ENCODE measurements around the gene REC8.

The REC8 gene

DNA sequence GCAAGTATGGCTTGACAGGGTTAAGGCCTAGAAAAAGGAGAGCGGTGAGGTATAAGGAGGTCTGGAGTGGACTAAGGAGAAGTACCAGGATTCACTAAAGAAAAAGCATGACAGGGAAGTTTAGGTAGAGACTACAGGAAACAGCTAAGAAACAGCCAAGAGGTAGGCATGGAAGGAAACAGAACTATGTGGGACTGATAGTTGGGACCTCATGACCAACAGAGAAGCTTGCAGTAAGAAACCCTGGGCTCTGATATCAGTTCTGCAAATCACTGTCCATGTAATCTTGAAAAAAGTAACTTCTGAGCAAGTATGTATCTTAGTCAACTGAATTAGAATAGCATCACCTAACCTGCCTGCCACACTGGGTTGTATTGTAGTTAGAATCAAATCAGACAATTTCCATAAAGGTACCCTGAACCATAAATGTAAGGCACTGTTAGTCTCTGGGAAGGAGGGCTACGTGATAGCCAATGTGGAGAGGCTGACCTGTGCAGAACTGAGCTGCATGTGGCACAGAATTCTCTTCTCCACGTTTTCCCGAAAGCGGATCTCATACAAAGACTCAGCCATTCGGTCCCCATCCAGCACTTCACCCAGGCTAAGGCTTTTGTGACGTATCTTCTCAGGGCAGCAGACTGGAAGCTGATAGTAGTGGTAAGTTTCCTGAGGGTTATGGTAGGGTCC lies 22.4 kb downstream of the REC8 start:
- Histone ChIP-seq H3K27ac (ENCODE audit: low read depth, low read length) (no peak overlapping the region), H2AFZ (ENCODE audit: low read depth, low read length, severe bottlenecking) (no peak overlapping the region), H3K9me3 (ENCODE audit: insufficient read depth, low read length) (no peaks in the 10 kb centered on the region), H3K4me3 (ENCODE audit: insufficient read depth, low read length, poor library complexity, severe bottlenecking) (peak overlapping the region; percentile 66), H3K27me3 (ENCODE audit: low read length) (no peaks in the 10 kb centered on the region), H3K9me2 (replicated peaks; ENCODE audit: insufficient read depth, low read length) (no peaks in the 10 kb centered on the region), H3K36me3 (ENCODE audit: low read length) (no peaks in the 10 kb centered on the region), H4K20me1 (ENCODE audit: low read depth, low read length) (no peaks in the 10 kb centered on the region), H3K4me2 (ENCODE audit: low read depth, low read length, poor library complexity, severe bottlenecking) (peak overlapping the region; percentile 74), H3K9ac (ENCODE audit: low read length) (no peak overlapping the region; the same call in 1 of the 2 replicates), H3F3A (ENCODE audit: insufficient read depth) (peaks cover 32% of the 10 kb centered on the region), H3K79me2 (ENCODE audit: insufficient read depth, low read length) (peaks cover 18% of the 10 kb centered on the region; the same call in 1 of the 2 replicates)
- no peak for TF ChIP-seq EZH2phosphoT487 (conservative IDR thresholded peaks at IDR 0.05; ENCODE audit: low read length)
- TF ChIP-seq, protein P1, sequence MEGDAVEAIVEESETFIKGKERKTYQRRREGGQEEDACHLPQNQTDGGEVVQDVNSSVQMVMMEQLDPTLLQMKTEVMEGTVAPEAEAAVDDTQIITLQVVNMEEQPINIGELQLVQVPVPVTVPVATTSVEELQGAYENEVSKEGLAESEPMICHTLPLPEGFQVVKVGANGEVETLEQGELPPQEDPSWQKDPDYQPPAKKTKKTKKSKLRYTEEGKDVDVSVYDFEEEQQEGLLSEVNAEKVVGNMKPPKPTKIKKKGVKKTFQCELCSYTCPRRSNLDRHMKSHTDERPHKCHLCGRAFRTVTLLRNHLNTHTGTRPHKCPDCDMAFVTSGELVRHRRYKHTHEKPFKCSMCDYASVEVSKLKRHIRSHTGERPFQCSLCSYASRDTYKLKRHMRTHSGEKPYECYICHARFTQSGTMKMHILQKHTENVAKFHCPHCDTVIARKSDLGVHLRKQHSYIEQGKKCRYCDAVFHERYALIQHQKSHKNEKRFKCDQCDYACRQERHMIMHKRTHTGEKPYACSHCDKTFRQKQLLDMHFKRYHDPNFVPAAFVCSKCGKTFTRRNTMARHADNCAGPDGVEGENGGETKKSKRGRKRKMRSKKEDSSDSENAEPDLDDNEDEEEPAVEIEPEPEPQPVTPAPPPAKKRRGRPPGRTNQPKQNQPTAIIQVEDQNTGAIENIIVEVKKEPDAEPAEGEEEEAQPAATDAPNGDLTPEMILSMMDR (IDR thresholded peaks at IDR 0.05; ENCODE audit: insufficient read depth, low read length, poor library complexity, severe bottlenecking), result no peak

DNA sequence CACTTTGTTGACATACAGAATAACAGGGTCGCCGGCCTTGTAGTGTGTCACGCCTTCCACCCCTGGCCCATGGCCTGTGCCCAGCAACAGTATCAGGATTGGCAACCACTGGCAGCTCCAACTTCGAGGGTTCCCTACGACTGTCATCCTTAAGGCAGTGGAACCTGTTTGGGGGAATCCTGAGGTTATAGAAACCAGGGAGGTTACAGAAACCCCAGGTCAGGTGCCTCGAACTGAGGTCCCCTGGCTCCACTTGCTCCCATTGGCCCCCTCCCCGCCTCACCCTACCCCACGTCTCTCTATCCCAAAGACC lies 22.9 kb downstream of the REC8 start:
- peaks cover 18% of the 10 kb centered on the region; the same call in 1 of the 2 replicates for H3K79me2 ChIP-seq (ENCODE audit: insufficient read depth, low read length)
- peak overlapping the region; percentile 63 for H3K9ac ChIP-seq (ENCODE audit: low read length)
- peaks cover 27% of the 10 kb centered on the region for H3F3A ChIP-seq (ENCODE audit: insufficient read depth)
- peak overlapping the region; percentile 74 for H3K4me2 ChIP-seq (ENCODE audit: low read depth, low read length, poor library complexity, severe bottlenecking)
- H4K20me1 ChIP-seq (ENCODE audit: low read depth, low read length), result no peaks in the 10 kb centered on the region
- H3K4me3 ChIP-seq (ENCODE audit: insufficient read depth, low read length, poor library complexity, severe bottlenecking), result peak overlapping the region; percentile 66
- peak overlapping the region; percentile 83 for H3K27ac ChIP-seq (ENCODE audit: low read depth, low read length)
- H3K27me3 ChIP-seq (ENCODE audit: low read length), result no peaks in the 10 kb centered on the region
- no peaks in the 10 kb centered on the region for H3K9me3 ChIP-seq (ENCODE audit: insufficient read depth, low read length)
- TF ChIP-seq EZH2phosphoT487 (conservative IDR thresholded peaks at IDR 0.05; ENCODE audit: low read length), result no peak
- TF ChIP-seq, protein P1 (IDR thresholded peaks at IDR 0.05; ENCODE audit: insufficient read depth, low read length, poor library complexity, severe bottlenecking), result no peak
- no peaks in the 10 kb centered on the region for H3K36me3 ChIP-seq (ENCODE audit: low read length)
- H2AFZ ChIP-seq (ENCODE audit: low read depth, low read length, severe bottlenecking), result peak overlapping the region; percentile 72
- H3K9me2 ChIP-seq (replicated peaks; ENCODE audit: insufficient read depth, low read length), result no peaks in the 10 kb centered on the region

DNA sequence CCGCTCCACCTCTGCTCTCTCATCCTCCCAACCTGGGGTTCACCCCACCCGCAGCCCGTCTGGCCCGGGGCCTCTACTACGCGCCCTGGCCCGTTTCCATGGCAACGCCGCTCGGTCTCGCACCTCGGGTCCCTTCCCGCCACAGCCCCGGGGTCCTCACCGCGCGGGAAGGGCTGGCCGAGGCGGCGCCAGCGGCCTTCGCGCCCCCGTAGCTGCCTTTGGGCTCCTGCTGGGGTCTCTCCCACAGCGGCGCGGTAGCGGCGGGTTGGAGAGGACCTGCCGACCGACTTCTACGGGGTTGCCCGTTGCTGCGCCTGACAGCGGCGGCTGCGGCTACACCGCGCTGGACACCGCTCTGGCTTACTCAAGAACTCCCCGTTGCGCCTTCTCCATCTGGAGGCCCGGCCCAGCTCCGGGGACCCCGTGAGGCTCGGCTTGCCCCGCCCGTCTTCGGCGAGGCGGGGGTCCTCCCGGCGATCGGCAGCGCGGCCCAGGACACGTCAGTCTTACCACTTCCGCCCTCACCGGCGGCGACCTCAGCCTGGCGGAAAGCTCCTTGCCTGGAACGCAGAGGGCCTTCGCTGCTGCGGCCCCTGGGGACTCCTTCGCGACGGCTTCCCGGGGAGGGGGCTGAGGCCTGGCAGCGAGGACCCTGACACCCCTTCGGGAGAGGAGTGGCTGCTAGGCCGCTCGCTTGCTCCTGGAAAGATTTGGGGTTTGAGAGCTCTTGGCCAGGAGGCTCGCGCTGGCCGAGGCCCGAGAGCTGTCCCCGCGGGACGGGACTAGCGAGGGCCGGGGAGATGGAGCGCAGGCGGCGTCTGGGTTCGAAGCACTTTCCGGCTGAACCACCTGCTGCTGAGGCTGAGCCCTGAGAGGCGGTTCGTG lies 23.5 kb downstream of the REC8 start, which contains the start of gene TM9SF1:
Gene TM9SF1, minus strand, starts transcription at position 256 of the 885 bp plus-strand sequence. CDS start 422 bp downstream, outside the sequence.
- Histone ChIP-seq H3K79me2 (ENCODE audit: insufficient read depth, low read length) (peaks cover 18% of the 10 kb centered on the region; the same call in 1 of the 2 replicates), H3K27ac (ENCODE audit: low read depth, low read length) (peak within 1 kb of the TSS; percentile 83), H3K4me2 (ENCODE audit: low read depth, low read length, poor library complexity, severe bottlenecking) (peak within 1 kb of the TSS; percentile 74), H4K20me1 (ENCODE audit: low read depth, low read length) (no peaks in the 10 kb centered on the region), H3K36me3 (ENCODE audit: low read length) (no peaks in the 10 kb centered on the region), H3K9me2 (replicated peaks; ENCODE audit: insufficient read depth, low read length) (no peaks in the 10 kb centered on the region), H3K9ac (ENCODE audit: low read length) (peak within 1 kb of the TSS; percentile 63), H3K4me3 (ENCODE audit: insufficient read depth, low read length, poor library complexity, severe bottlenecking) (peak within 1 kb of the TSS; percentile 66), H3K27me3 (ENCODE audit: low read length) (no peaks in the 10 kb centered on the region), H3K9me3 (ENCODE audit: insufficient read depth, low read length) (no peaks in the 10 kb centered on the region), H2AFZ (ENCODE audit: low read depth, low read length, severe bottlenecking) (peak within 1 kb of the TSS; percentile 72), H3F3A (ENCODE audit: insufficient read depth) (peaks cover 24% of the 10 kb centered on the region)
- no peak for TF ChIP-seq EZH2phosphoT487 (conservative IDR thresholded peaks at IDR 0.05; ENCODE audit: low read length)
- TF ChIP-seq, protein P1 (IDR thresholded peaks at IDR 0.05; ENCODE audit: insufficient read depth, low read length, poor library complexity, severe bottlenecking), result no peak
